Thyroid gland (tissue), 4 donors: ENCODE data around the gene MRPL27. TPM values are rescaled to one million over a fixed set of nuclear protein-coding genes. Genes with fewer than 3 reads are reported as not detected.

Experiments
- DNase-seq, 2 donors: peaks; one replicate each; pipeline ENCODE4 v3.0.0-alpha.2; 2019
- H3K27ac ChIP-seq, 3 donors: fragments of 200-600 bp; sonication (generic); 1 replicate in 2 of 3; 2 replicates in 1 of 3; pipeline ENCODE4 v1.5.1; 2016 to 2019; ENCODE audit warnings: mild to moderate bottlenecking in 1 of 3, moderate library complexity in 1 of 3
- H3K27me3 ChIP-seq: fragments of 200-600 bp; sonication (generic); one replicate; pipeline ENCODE4 v1.5.1; 2019
- H3K36me3 ChIP-seq, 2 donors: fragments of 200-600 bp; sonication (generic); one replicate each; pipeline ENCODE4 v1.5.1; 2016 to 2019
- H3K4me1 ChIP-seq, 2 donors: fragments of 200-600 bp; sonication (generic); one replicate each; pipeline ENCODE4 v1.5.1; 2017 to 2019
- H3K4me3 ChIP-seq, 3 donors: fragments of 200-600 bp; sonication (generic); replicated peaks in 1 of 3; 1 replicate in 2 of 3; 2 replicates in 1 of 3; pipeline ENCODE4 v1.5.1; 2016; ENCODE audit warnings: mild to moderate bottlenecking in 1 of 3
- H3K9me3 ChIP-seq: fragments of 200-600 bp; sonication (generic); one replicate; pipeline ENCODE4 v1.5.1; 2017
- POLR2A ChIP-seq, 2 donors: fragments of 450-650 bp; IDR thresholded peaks; one replicate each; pipeline ENCODE4 v1.6.1; 2017; ENCODE audit warnings: antibody characterized with exemption in 2 of 2, mild to moderate bottlenecking in 2 of 2, moderate library complexity in 1 of 2
- WGBS, 2 donors: methylation state at CpG; one replicate each; pipeline ENCODE4 v1.1.5; 2017; 5-methylcytosine and 5-hydroxymethylcytosine counted together
- intact Hi-C: fragments of 100-400 bp; cut with DNase I; formaldehyde crosslinking; loops from one replicate; pipeline ENCODE4 v1.15.1; 2023
- total RNA-seq, 4 donors: library from RNA; depleted of rRNA; stranded (reverse); fragments of >200 nt; gene quantifications; one replicate each; pipeline ENCODE4 v1.2.3, GENCODE V29; 2016
- TF ChIP-seq, protein P1 (sequence below), 6 experiments: fragments of 200-600 bp in 3 of 6; fragments of 450-650 bp in 3 of 6; sonication (generic) in 3 of 6; IDR thresholded peaks; one replicate each; pipeline ENCODE4 v1.5.1; 2016 to 2019; ENCODE audit warnings: antibody characterized with exemption in 6 of 6, mild to moderate bottlenecking in 2 of 6, inconsistent platforms in 1 of 6, moderate library complexity in 1 of 6

Gene MRPL27
- total RNA-seq, 4 donors from 2014 or later, result 44.6 to 115 (median 80.8) TPM

- H3K36me3 ChIP-seq, result no peaks in the 10 kb centered on the region
- no peak for DNase-seq
- H3K27ac ChIP-seq, result no peak overlapping the region
- no peaks in the 10 kb centered on the region for H3K27me3 ChIP-seq
- no peaks in the 10 kb centered on the region for H3K9me3 ChIP-seq
- WGBS, 2 donors, result 90 to 91% methylated on average over 11 of the region's 11 CpGs
- H3K4me3 ChIP-seq, result no peak overlapping the region
- no peaks in the 10 kb centered on the region for H3K4me1 ChIP-seq
- no peak for TF ChIP-seq POLR2A (IDR thresholded peaks at IDR 0.05)
- TF ChIP-seq, protein P1, sequence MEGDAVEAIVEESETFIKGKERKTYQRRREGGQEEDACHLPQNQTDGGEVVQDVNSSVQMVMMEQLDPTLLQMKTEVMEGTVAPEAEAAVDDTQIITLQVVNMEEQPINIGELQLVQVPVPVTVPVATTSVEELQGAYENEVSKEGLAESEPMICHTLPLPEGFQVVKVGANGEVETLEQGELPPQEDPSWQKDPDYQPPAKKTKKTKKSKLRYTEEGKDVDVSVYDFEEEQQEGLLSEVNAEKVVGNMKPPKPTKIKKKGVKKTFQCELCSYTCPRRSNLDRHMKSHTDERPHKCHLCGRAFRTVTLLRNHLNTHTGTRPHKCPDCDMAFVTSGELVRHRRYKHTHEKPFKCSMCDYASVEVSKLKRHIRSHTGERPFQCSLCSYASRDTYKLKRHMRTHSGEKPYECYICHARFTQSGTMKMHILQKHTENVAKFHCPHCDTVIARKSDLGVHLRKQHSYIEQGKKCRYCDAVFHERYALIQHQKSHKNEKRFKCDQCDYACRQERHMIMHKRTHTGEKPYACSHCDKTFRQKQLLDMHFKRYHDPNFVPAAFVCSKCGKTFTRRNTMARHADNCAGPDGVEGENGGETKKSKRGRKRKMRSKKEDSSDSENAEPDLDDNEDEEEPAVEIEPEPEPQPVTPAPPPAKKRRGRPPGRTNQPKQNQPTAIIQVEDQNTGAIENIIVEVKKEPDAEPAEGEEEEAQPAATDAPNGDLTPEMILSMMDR (IDR thresholded peaks at IDR 0.05), result no peak
- intact Hi-C loops, result no loop called here
Measured at GRCh38 chr17:50330151-50330775, 42.7 kb downstream of the MRPL27 start.

- no peak for DNase-seq
- no peak for TF ChIP-seq POLR2A (IDR thresholded peaks at IDR 0.05)
- TF ChIP-seq, protein P1 (IDR thresholded peaks at IDR 0.05), result no peak
- no peaks in the 10 kb centered on the region for H3K9me3 ChIP-seq
- no peak overlapping the region for H3K4me3 ChIP-seq
- no peak overlapping the region for H3K27ac ChIP-seq
- no peaks in the 10 kb centered on the region for H3K36me3 ChIP-seq
- H3K4me1 ChIP-seq, result no peaks in the 10 kb centered on the region
- H3K27me3 ChIP-seq, result no peaks in the 10 kb centered on the region
- 90 to 92% methylated on average over 3 of the region's 3 CpGs for WGBS, 2 donors
- intact Hi-C loops, result no loop called here
Measured at GRCh38 chr17:50329716-50330115, 43.3 kb downstream of the MRPL27 start.

DNA sequence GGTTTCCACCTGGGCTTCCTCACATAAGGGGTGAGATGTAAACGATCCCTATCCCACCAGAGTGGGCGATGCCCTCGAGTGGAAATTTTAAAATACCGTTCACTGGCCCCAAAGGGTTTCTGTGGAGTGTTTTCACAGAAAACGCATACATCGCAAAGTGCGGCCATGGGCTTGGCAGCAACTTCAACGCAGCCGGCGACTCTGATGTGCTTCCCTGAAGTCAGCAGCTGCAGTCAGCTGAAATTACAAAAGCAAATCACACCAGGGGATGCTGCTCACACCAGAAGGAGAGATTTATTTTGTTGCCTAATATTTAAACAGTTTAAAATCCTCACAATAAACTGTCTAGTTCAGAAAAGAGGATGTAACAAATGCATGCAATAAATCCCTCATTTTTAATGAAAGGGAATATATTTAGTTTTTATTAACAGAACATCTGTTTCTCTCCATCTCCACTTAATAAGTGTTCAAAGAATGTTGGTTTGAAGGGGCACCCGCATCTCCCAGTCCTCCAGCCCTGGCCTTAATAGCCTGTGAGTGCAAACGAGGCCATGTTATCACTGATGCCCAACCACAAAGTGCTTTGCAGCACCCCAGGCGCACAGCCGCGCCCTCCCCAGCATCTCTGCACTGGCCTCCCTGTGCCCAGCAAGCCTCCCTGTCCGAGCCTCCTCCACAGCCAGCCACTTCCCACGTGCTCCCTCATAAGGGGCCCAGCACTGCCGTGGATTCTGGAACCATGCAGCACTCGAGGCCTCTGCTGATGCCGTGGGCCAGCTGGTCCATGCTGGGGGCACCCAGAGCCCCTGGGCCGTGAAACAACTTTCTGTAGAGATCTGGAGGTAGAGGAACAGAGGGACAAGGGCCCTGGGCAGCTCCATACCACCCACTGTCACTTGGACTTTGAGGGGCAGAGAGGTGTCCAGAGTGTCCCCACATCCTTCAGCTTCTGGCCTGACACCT lies 44.3 kb downstream of the MRPL27 start:
- intact Hi-C loops, result no loop called here
- DNase-seq, result no peak
- no peaks in the 10 kb centered on the region for H3K27me3 ChIP-seq
- H3K27ac ChIP-seq, result no peak overlapping the region
- H3K9me3 ChIP-seq, result no peaks in the 10 kb centered on the region
- no peaks in the 10 kb centered on the region for H3K36me3 ChIP-seq
- H3K4me3 ChIP-seq, result no peak overlapping the region
- no peak for TF ChIP-seq POLR2A (IDR thresholded peaks at IDR 0.05)
- TF ChIP-seq, protein P1 (IDR thresholded peaks at IDR 0.05), result no peak
- WGBS, 2 donors, result 70 to 73% methylated on average over 14 to 21 of the region's 21 CpGs
- no peaks in the 10 kb centered on the region for H3K4me1 ChIP-seq

GRCh38 chr17:50326831-50327364 lies 46.1 kb downstream of the MRPL27 start:
- no peaks in the 10 kb centered on the region for H3K4me1 ChIP-seq
- TF ChIP-seq, protein P1 (IDR thresholded peaks at IDR 0.05), result no peak
- TF ChIP-seq POLR2A (IDR thresholded peaks at IDR 0.05), result no peak
- intact Hi-C loops, result no loop called here

More at GRCh38 chr17:50326831-50327364, 46.1 kb downstream of the MRPL27 start:
- Histone ChIP-seq H3K4me3 (no peak overlapping the region), H3K9me3 (no peaks in the 10 kb centered on the region), H3K27me3 (no peaks in the 10 kb centered on the region), H3K36me3 (no peaks in the 10 kb centered on the region), H3K27ac (no peak overlapping the region)
- DNase-seq, result peak in 1 of 2 donors; percentile 22
- 62 to 67% methylated on average over 9 of the region's 9 CpGs for WGBS, 2 donors
